MM.1S (cell line): Measurements from ENCODE around the gene TRAPPC11.

ENCODE experiments used
- DNase-seq: peaks from one replicate; pipeline ENCODE4 v3.0.0-alpha.2; 2015
- H2AFZ ChIP-seq: fragments of 300-600 bp; sonication (generic); 2 replicates; pipeline ENCODE4 v1.6.0; 2016; ENCODE audit warnings: antibody characterized with exemption, low read length
- H3F3A ChIP-seq: fragments of 300-600 bp; sonication (generic); 2 replicates; pipeline ENCODE4 v1.6.1; 2016; ENCODE audit warnings: mild to moderate bottlenecking, antibody characterized with exemption, low read length, moderate library complexity, mixed read lengths; ENCODE audit not compliant: insufficient read depth
- H3K27ac ChIP-seq: fragments of 300-600 bp; sonication (generic); 2 replicates; pipeline ENCODE4 v1.5.1; 2016; ENCODE audit warnings: mild to moderate bottlenecking, low read length
- H3K27me3 ChIP-seq: fragments of 300-600 bp; sonication (generic); replicated peaks from 2 replicates; pipeline ENCODE4 v1.6.0; 2016; ENCODE audit warnings: low read length; ENCODE audit not compliant: insufficient read depth
- H3K36me3 ChIP-seq: fragments of 300-600 bp; sonication (generic); replicated peaks from 2 replicates; pipeline ENCODE4 v1.6.1; 2016; ENCODE audit warnings: mild to moderate bottlenecking, low read length, mixed read lengths; ENCODE audit not compliant: insufficient read depth
- H3K4me1 ChIP-seq: fragments of 300-600 bp; sonication (generic); 2 replicates; pipeline ENCODE4 v1.6.1; 2016; ENCODE audit warnings: low read length, mixed read lengths
- H3K4me2 ChIP-seq: fragments of 300-600 bp; sonication (generic); 2 replicates; pipeline ENCODE4 v1.6.0; 2016; ENCODE audit warnings: low read depth, low read length
- H3K4me3 ChIP-seq: fragments of 300-600 bp; sonication (generic); 2 replicates; pipeline ENCODE4 v1.5.1; 2016; ENCODE audit warnings: low read length, mixed read lengths
- H3K79me2 ChIP-seq: fragments of 300-600 bp; sonication (generic); 2 replicates; pipeline ENCODE4 v1.6.1; 2016; ENCODE audit warnings: mixed run types, low read length, mixed read lengths
- H3K9ac ChIP-seq: fragments of 300-600 bp; sonication (generic); 2 replicates; pipeline ENCODE4 v1.6.1; 2016; ENCODE audit warnings: low read length, mixed read lengths
- H3K9me2 ChIP-seq: fragments of 300-600 bp; sonication (generic); replicated peaks from 2 replicates; pipeline ENCODE4 v1.6.1; 2016; ENCODE audit warnings: mild to moderate bottlenecking, low read length, mixed read lengths; ENCODE audit not compliant: insufficient read depth
- H3K9me3 ChIP-seq: fragments of 300-600 bp; sonication (generic); replicated peaks from 2 replicates; pipeline ENCODE4 v1.6.1; 2016; ENCODE audit warnings: mild to moderate bottlenecking, low read length, mixed read lengths; ENCODE audit not compliant: insufficient read depth
- H4K20me1 ChIP-seq: fragments of 300-600 bp; sonication (generic); 2 replicates; pipeline ENCODE4 v1.6.1; 2016; ENCODE audit warnings: mild to moderate bottlenecking, low read length, moderate library complexity, mixed read lengths; ENCODE audit not compliant: insufficient read depth
- EZH2 ChIP-seq: fragments of 300-600 bp; sonication (generic); optimal IDR thresholded peaks from 2 replicates; pipeline ENCODE3; 2017; ENCODE audit warnings: low read depth, mild to moderate bottlenecking, antibody characterized with exemption, low read length, mixed read lengths
- EZH2phosphoT487 ChIP-seq: fragments of 300-600 bp; sonication (generic); IDR thresholded peaks from 2 replicates; pipeline ENCODE4 v1.6.1; 2018; ENCODE audit warnings: antibody characterized with exemption, low read length
- TF ChIP-seq, protein P1 (sequence below): fragments of 300-600 bp; sonication (generic); IDR thresholded peaks from 2 replicates; pipeline ENCODE4 v1.5.1; 2016; ENCODE audit warnings: antibody characterized with exemption, low read length, mixed read lengths

TRAPPC11 gene

DNA sequence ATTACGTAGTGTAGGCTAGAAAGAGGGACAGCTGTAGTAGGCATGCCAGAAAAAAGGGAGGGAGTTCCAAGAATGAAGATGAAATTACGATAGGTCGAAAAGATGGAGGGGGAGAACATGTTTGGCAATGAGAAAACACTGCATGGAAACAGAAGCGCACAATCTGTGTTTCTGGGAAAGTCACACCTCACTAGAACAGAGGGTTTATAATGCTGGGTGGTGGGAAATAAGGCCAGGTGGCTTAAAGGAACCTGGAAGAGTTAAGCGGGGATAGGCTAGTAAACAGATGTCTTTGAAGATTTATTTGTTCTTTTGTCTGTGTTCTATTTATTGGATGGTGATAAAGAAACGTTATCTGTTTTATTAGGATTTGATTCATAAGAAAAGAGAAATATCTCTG, 29.1 kb downstream of the TRAPPC11 start:
- H3K9me2 ChIP-seq = no peaks in the 10 kb centered on the region
- DNase-seq = no peak
- no peaks in the 10 kb centered on the region; the same call in none of the 2 replicates for H3K36me3 ChIP-seq
- no peak overlapping the region for H3K27ac ChIP-seq
- H3K9ac ChIP-seq = no peak overlapping the region
- H3K4me1 ChIP-seq = no peaks in the 10 kb centered on the region
- H3K4me2 ChIP-seq = no peak overlapping the region
- no peak overlapping the region for H3K4me3 ChIP-seq
- TF ChIP-seq EZH2phosphoT487 (no peak), EZH2 (no peak)
- TF ChIP-seq, protein P1, sequence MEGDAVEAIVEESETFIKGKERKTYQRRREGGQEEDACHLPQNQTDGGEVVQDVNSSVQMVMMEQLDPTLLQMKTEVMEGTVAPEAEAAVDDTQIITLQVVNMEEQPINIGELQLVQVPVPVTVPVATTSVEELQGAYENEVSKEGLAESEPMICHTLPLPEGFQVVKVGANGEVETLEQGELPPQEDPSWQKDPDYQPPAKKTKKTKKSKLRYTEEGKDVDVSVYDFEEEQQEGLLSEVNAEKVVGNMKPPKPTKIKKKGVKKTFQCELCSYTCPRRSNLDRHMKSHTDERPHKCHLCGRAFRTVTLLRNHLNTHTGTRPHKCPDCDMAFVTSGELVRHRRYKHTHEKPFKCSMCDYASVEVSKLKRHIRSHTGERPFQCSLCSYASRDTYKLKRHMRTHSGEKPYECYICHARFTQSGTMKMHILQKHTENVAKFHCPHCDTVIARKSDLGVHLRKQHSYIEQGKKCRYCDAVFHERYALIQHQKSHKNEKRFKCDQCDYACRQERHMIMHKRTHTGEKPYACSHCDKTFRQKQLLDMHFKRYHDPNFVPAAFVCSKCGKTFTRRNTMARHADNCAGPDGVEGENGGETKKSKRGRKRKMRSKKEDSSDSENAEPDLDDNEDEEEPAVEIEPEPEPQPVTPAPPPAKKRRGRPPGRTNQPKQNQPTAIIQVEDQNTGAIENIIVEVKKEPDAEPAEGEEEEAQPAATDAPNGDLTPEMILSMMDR = no peak
- H3F3A ChIP-seq = no peaks in the 10 kb centered on the region
- no peak overlapping the region for H2AFZ ChIP-seq
- no peaks in the 10 kb centered on the region for H3K27me3 ChIP-seq
- no peaks in the 10 kb centered on the region for H3K79me2 ChIP-seq
- no peaks in the 10 kb centered on the region for H4K20me1 ChIP-seq
- no peaks in the 10 kb centered on the region for H3K9me3 ChIP-seq

DNA sequence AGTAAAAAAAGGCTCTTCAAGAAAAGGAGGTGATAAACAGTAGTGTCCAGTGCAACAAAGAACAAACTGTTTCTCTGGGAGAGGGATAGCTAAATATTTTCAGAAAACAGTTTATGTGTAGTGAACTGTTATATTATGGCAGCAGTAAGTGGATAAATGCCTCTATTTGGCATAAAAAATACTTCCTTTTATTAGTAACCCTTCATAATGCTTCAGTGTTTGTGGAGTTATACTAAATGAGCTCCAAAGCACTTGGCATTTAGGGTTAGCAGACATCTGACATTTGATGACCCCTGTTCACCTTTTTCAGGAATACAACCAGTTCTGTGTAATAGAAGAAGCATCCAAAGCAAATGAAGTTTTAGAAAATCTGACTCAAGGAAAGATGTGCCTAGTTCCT, 31.9 kb downstream of the TRAPPC11 start:
- H3K4me2 ChIP-seq = no peak overlapping the region
- no peaks in the 10 kb centered on the region for H3K9me3 ChIP-seq
- no peak overlapping the region for H3K9ac ChIP-seq
- H3K27ac ChIP-seq = no peak overlapping the region
- peaks cover 5% of the 10 kb centered on the region for H3K36me3 ChIP-seq
- no peak for DNase-seq
- TF ChIP-seq EZH2phosphoT487 = no peak
- H3K9me2 ChIP-seq = no peaks in the 10 kb centered on the region
- H3K79me2 ChIP-seq = no peaks in the 10 kb centered on the region
- H3F3A ChIP-seq = no peaks in the 10 kb centered on the region
- no peak overlapping the region for H2AFZ ChIP-seq
- no peaks in the 10 kb centered on the region for H3K27me3 ChIP-seq
- H3K4me3 ChIP-seq = no peak overlapping the region
- no peaks in the 10 kb centered on the region for H4K20me1 ChIP-seq
- no peaks in the 10 kb centered on the region for H3K4me1 ChIP-seq

DNA sequence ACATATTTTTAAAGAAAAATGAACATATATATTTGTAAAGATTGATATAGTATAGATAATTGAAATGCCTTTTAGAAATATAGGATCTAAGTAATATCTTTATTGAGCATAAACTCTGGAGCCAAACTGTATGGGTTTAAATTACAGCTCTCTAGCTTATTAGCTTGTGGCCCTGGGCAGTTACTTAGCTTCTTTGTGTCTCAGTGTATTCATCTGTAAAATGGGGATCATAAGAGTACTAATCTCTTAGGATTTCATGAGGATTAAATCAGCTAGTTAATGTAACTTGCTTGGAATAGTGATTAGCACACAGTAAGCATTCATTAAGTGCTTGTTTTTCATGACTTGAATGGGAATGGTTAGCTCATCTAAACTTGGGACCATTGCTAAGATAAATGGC, 32.8 kb downstream of the TRAPPC11 start:
- no peak overlapping the region for H3K27ac ChIP-seq
- no peaks in the 10 kb centered on the region for H3K4me1 ChIP-seq
- no peak overlapping the region for H3K9ac ChIP-seq
- H4K20me1 ChIP-seq = no peaks in the 10 kb centered on the region
- H3K36me3 ChIP-seq = peaks cover 5% of the 10 kb centered on the region
- H3F3A ChIP-seq = no peaks in the 10 kb centered on the region
- no peak overlapping the region for H2AFZ ChIP-seq
- H3K27me3 ChIP-seq = no peaks in the 10 kb centered on the region
- no peaks in the 10 kb centered on the region for H3K9me3 ChIP-seq
- TF ChIP-seq, protein P1 = no peak
- TF ChIP-seq EZH2phosphoT487 = no peak
- no peak for TF ChIP-seq EZH2
- no peaks in the 10 kb centered on the region for H3K9me2 ChIP-seq
- DNase-seq = no peak
- no peak overlapping the region for H3K4me2 ChIP-seq
- H3K79me2 ChIP-seq = no peaks in the 10 kb centered on the region
- H3K4me3 ChIP-seq = no peak overlapping the region

DNA sequence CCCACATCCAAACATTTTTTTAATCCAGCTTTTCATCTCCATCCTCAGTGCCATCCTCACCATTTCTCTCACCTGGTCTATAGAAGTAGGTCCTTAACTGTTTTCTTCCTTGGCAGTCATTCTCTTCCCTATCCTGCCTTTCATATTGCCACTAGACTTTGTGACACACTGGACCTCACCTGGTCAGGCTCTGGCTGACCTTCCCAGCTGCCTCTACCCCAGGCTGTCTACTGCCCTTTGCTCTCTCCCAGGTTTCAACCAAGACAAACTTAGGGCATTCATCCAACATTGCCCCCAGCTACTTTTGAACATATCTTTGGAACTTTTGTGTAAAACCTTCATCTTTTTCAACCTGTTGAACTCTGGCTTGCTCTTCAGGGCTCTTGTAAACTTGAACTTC, 39.8 kb downstream of the TRAPPC11 start:
- H3K9me2 ChIP-seq = no peaks in the 10 kb centered on the region
- TF ChIP-seq EZH2phosphoT487 = no peak
- TF ChIP-seq, protein P1 = no peak
- TF ChIP-seq EZH2 = no peak
- H3K79me2 ChIP-seq = no peaks in the 10 kb centered on the region
- H3K4me3 ChIP-seq = no peak overlapping the region
- no peaks in the 10 kb centered on the region for H3K9me3 ChIP-seq
- no peak overlapping the region for H2AFZ ChIP-seq
- H4K20me1 ChIP-seq = no peaks in the 10 kb centered on the region
- no peaks in the 10 kb centered on the region for H3K4me1 ChIP-seq
- no peak for DNase-seq
- peaks cover 12% of the 10 kb centered on the region; the same call in 1 of the 2 replicates for H3K36me3 ChIP-seq
- H3K9ac ChIP-seq = no peak overlapping the region
- no peak overlapping the region for H3K4me2 ChIP-seq
- no peak overlapping the region for H3K27ac ChIP-seq
- H3F3A ChIP-seq = no peaks in the 10 kb centered on the region
- no peaks in the 10 kb centered on the region for H3K27me3 ChIP-seq
